ENCODE data around the gene MYH10.

Gene MYH10

DNA sequence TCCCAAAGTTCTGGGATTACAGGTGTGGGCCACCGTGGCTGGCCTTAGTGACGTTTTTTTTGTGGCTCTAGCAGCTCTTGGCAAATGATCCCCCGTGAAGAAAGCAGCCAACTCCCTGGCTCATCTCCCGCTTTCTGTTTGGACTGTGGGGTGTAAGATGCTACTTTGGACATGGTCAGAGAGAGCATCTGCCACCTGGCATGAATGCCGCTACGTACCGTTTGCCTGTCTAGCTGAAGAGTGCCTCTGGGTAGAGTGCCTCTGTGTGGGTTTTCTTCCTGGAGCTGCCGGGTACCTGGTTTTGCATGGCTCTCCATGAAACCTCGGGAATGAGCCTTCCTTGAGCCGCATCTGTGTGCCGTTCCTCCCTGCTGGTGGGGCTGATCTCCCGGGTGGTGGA is 160.6 kb downstream of the MYH10 start:
- DNase-seq = no peak

DNA sequence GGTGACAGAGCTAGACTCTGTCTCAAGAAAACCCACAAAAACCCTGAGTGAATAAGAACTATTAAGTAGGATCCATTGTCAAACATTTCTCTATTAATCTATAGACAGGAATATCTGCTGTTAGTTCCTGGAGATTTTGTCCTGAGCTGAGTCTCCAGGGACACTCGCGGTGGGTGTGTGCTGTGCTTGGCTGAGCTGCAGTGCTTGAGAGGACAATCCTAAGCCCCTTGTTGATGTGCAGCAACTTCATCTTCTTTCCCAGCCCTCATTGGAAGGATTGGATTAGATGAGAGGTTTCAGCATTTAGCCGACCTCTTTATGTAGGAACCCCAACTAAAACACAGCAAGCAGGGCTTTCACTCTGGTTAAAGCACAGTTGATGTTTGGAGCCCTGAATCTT is 161.5 kb downstream of the MYH10 start:
- no peak for DNase-seq

DNA sequence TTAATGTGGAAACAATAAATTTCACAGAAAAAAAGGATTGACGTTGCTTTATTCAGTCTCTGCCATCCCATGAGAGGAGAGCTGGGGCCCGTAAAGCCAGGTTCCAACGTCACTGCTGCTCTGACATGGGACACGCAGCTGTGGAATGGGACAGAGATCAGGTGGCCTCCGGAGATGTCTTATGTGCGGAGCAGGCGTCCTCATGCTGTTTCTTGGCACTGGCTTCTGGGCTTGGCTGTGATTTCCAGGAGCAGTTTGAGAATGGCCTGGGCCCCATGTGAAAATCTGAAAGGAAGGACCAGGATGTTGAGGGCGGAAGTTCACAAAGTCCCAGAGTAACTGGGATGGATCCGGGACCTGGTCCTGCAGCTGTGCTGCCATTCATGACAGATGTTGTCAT is 162.4 kb downstream of the MYH10 start:
- no peak for DNase-seq

DNA sequence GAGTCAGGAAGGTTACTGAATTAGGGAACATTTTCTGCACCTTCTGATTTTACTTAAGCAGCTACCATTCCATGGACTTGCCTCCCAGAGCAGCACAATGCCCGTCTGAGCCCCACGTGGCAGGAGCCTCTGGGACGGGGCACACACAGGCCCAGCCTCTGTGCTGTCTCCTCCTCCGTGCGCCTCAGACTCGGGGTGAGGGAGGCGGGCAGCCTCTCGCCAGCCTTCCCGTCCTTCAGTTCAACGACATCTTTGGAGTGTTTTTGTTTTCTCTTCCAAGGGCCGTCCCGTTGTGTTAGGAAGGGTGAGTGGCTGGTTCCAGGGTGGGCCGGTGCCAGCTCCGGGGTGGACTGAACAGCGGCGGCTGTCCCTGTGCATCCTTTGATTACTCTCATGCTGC is 163.0 kb downstream of the MYH10 start:
- no peak for DNase-seq

DNA sequence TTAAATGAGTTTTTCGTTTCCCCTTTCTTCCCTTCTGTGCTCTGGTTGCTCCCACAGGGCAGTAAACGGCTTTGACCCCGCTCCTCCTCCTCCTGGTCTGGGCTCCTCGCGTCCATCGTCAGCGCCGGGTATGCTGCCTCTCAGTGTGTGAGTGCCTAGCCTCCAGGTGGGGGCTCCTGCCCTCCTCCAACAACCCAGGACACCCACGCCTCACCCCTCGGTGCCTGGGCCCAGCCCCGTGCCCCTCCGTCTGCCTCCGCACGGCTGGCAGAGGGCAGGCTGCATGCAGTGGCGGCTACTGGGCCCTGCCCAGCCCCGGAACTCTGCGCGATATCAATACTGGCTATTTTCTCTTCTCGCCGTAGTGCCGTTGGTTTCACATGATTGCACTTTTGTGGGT is 163.7 kb downstream of the MYH10 start:
- no peak for DNase-seq

DNA sequence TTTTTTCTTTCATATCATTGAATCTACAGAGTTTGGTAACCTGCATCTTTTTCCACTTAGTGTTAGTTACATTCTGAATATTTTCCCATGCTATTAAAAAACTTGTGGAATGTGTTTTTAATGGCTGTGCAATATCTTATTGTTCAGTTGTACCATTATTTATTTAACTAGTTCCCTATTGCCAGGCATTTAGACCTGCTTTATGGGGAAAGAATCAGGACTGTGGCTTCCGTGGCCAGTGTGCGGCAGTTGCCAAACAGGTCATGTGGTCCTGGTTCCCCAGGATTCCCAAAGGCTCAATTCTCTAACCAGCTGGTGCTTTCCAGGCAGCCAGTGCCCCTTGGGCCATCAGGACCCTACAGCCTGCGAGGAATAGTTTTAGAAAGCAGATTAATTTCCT is 164.1 kb downstream of the MYH10 start:
- no peak for DNase-seq

DNA sequence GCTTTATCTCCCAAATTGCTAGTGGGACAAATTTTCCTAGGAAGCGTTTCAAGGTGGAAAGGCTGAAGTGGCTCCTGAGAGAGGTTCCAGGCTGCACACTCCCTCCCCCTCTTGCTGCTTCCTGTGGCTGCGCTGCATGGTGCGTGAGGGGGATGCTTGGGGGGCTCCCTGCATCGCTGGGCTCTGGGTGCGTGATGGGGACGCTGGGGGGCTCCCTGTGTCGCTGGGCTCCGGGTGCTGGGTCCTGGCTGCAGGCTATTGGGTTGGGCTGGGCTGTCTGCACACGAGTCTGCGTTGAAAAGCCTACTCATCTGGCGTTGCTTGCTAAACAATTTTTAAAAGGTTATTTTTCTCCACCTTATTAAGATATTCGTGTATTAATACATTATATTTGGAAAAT is 164.8 kb downstream of the MYH10 start:
- no peak for DNase-seq

DNA sequence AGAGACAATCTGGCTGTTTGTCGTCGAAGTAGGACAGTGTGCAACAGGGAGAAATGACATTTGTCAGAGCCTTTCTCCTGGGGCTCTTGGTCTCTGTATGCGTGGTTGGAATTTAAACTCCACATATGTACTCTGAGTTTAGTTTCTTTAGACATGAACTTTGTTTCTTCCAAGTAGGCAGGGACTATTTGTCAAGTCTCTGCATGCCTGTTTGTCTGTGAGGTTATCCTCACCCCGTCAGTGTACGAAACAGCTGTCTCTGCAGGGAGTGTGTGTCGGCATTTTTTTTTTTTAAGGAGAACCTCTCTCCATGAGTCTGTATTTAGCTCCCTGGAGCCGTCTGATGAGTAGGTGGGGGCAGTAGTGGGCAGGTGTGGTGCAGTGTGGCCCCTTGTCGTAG is 165.2 kb downstream of the MYH10 start:
- DNase-seq = no peak

DNA sequence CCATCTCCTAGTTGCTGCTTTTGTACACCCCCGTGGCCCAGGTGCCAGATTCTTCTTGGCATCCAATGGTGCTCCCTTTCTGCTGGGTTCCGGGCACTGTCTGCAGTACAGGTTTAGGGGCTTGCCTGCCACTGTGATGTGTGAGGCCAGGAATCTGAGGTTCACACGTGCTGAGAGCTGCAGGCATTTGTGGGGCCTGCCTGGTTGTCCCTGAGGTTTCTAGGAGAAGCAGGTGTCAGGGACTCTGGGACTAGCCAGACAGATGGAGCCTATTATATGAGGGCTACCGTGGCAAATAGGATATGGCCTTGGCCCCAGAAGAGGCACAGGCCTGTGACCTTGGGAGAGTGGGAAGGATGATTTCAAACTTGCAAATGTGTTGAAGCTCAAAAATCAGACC is 165.6 kb downstream of the MYH10 start:
- no peak for DNase-seq

DNA sequence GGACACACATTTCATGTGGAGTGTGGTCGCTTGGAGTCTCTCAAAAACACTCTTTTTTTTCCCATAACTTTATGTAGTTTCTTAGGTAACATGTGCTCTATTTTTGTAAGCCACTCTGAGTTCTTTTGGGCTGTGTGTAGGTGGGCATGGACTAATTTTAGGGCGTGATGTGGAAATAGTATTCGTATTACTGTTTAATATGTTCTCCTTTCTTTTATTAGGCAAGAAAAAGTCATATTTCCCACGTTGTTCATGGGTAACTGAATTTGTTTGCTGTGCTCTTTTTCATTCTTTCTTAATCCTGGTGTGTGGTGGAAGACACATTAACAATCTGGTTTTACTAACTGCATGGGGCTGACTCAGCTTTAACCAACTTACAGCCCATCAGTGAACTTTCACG is 167.4 kb downstream of the MYH10 start:
- DNase-seq = no peak

DNA sequence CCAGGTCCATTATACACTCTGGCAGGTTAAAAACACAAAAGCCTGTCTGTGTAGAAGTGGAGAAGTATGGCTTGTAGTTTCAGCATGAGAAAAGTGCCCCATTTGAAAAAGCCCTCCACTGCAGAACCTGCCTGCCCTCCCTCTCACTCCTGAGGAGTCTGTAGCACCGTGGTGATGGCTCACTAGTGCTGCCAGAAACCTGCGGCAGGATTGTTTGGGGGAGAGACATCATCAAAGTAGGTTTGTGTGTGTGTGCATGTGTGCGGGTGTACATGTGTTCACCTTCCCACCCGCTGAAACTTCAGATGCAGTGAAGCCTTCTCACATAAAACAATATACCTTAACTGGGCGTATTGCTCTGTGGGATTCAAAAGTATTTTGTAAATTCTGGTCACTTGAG is 168.0 kb downstream of the MYH10 start:
- no peak for DNase-seq

DNA sequence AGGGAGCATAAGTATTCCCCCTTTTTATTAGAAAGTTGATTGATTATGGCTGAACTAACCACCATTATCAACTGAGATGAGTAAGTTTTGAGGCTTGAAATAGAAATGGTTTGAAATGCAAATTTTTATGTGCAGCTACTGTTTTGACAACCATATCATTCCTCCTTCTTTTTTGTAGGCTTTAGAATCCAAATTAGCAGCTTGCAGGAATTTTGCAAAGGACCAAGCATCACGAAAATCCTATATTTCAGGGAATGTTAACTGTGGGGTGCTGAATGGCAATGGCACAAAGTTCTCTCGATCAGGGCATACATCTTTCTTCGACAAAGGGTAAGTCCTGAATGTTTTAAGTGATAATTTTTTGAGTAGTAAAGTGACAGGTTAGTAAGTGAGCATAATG is 170.7 kb downstream of the MYH10 start:
- no peak for DNase-seq

DNA sequence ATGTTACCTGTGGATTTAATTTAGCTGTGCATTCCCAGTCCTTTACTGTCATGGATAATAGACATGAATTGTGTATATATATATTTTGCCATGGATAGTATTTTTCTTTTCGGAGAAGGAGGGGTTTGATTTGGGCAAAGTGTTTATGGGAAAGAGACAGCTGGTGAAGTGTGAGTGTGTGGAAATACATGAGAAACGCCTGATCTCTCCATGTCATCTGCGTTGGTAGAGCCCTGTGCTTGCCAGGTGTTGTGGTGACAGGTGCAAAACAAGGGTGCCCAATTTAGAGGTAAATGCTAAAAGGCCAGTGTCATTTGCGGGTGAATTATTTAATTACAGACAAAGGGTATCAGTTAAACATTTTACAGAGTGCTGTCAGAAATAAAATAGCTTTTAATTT is 171.4 kb downstream of the MYH10 start:
- DNase-seq = no peak

DNA sequence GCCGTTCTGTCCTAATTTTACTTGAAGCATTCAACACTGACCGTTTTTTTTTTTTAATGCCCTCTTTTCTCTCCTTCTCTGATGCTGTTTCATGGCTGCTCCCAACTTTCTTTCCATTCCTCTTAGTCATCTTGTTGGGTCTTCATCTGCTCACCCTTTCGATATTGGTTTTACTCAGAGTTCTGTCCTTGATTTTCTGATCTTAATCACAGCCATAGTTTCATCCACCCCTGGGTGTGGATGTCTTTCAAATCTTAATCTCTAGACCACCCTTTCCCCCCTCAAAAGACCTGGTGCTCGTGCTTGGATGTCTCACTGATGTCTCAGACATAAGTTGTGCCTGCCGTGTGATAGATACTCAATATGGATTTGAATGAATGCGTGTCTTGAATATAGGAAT is 172.4 kb downstream of the MYH10 start:
- DNase-seq = no peak

DNA sequence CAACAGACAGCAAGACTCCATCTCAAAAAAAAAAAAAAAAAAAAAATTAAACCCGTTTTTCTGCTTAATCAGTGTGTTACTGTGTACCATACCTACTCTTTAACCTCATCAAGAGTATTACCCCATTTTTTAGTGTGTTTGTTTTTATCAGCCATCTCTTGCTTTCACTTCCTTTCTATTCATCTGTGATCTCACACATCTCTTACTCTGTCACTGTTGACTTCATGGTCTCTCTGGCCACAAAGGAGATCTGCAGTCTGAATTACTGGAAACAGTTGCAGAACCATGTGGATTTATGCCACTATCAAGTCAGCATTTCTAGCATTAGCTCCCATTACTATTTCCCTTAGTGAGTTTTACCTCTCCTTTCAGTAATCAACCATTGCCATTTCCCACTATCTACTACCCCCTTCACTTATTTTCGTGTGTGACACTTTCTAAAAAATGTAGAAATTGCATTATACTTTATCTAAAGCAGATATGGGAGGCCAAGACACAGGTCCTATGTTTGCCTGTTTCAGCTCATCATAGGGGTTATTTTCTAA is 174.8 kb downstream of the MYH10 start:
- DNase-seq = no peak

DNA sequence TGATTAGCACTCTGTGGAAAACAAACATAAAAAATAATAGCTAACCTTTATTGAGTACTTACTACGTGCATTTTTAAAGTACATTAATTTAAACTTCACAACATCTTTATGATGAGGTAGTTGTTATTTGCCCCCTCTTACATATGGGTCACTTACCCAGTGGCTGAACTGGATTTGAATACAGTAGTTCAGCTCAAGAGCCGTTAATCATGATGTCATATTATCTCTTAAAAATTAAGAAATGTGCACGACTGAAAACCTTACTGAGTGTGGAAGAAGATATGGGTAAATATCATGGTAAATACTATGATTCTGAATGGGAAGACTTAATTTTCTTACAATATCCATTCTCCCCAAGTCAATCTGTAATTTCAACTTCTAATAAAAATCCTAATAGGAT is 177.2 kb downstream of the MYH10 start:
- DNase-seq = no peak

DNA sequence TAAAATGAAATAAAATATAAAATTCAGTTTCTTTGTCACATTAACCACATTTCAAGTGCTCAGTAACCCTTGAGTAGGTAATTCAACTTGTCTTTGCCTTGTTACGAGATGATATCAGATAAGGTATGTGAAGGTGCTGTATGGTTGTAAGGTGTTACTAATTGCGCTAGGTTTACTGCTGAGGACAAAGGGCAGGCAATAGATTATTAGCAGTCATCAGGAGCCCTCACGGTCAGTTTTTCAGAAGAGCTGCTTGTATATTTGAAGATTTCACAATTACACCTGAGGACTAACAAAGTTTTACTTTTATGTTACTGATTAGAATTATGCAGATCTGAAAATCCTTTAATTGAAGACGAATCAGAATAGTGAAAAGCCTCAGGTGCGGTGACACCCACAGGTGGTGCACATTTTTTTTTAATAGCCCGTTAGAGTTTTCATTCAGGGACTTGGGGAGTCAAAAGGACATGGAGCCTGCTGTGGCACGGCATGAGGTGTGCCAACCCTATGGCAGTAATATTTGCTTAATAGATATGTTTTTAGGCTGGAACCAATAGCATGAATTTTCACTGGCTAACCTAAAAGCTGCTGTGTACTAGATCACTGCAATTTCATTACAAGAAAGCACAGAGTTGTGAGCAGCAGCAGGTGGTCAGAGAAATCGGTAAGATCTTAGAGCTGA is 178.5 kb downstream of the MYH10 start:
- DNase-seq = no peak

DNA sequence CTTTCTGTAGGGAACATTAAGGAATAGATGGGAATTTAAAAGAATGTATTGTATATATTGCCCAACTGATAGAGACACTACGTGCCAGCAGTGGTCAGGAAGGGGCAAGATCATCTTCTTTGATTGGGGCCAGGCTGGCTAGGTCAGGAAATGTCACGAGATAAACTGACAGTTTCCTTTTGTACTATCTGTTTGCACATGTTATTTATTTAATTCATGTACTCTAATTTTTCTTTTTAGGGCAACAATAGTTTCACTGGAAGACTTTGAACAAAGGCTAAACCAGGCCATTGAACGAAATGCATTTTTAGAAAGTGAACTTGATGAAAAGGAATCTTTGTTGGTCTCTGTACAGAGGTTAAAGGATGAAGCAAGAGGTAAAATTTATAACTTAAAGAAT is 182.2 kb downstream of the MYH10 start:
- DNase-seq = no peak

DNA sequence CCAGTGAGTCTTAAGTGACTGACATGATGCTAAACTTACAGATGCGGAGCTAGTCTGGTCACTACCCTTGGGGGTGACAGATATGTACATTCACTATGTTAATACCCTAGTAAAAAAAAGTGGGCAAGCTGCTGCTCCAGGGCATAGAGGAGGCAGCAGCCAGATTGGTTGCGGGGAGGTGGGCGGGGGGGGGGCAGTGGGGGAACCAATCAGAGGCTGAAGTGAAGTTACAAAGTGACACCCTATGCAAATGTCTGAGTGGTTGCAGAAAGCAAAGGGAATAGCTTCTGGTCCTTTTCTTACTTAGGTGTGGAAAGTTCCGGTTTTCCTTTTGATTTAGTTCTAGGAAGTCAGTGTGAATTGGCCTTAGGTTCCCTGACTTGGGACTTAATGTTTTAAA is 182.7 kb downstream of the MYH10 start:
- no peak for DNase-seq

DNA sequence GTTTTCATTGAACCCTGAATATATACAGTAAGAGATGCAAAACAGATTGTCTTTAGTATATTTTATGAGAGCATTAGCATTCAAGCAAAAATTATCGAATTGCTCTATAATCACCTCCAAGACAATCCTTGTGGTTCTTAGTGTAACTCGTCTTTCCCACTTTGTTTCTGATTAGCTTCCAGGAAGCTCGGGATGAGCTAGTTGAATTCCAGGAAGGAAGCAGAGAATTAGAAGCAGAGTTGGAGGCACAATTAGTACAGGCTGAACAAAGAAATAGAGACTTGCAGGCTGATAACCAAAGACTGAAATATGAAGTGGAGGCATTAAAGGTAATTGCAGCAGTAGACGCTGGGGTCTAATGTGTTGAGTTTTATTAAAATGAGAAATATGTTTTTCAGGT is 185.0 kb downstream of the MYH10 start:
- DNase-seq = no peak

DNA sequence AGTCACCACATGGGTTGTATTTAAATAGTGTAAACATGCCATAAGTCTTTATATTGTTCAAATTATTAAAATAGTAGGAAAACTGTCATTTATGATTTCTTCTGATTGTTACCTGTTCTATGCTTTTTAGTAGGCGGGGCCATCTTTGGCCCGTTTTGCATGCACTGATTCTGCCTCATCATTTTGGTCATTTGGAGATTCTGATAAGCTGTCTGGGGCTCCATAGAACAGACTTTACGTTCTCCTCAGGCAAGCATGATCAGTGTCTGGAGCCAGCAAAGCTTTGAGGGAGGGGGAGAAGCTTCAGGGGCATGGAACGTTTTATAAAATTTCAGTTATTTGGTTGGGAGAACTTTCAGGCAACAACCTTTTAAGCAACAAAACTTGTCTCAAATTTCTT is 186.0 kb downstream of the MYH10 start:
- no peak for DNase-seq

DNA sequence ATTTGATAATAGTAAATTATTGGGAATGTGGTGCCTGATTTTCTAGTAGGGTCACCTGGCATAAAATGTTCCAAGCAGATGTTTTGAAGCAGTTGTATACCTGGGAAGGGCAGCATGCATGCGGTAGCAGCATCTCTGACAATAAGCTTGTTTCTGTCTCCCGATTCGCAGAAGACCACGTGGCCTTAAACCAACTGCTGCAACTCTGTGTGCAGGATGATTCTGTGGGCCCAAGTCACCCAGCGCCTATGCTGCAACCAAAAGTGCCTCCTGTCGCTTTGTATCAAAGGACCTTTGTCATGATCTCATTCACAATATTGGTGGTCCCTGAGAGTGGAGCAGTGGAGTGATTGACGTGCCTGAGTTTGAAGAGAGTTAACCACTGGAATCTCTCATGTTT is 186.8 kb downstream of the MYH10 start:
- no peak for DNase-seq

DNA sequence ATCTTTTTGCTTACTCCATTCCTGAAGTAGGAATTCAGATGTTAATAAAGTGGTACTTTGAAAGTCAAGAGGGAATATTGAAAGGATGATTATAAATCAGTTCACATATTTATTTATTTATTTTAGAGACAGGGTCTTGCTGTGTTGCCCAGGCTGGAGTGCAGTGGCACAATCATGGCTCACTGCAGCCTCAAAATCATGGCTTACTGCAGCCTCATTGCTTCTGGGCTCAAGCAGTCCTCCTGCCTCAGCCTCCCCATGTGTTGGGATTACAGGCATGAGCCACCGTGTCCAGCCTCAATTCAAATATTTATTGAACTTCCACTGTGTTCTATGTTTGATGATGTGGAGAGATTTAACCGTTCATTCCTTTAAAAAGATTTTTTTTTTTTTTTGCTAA is 188.2 kb downstream of the MYH10 start:
- no peak for DNase-seq

DNA sequence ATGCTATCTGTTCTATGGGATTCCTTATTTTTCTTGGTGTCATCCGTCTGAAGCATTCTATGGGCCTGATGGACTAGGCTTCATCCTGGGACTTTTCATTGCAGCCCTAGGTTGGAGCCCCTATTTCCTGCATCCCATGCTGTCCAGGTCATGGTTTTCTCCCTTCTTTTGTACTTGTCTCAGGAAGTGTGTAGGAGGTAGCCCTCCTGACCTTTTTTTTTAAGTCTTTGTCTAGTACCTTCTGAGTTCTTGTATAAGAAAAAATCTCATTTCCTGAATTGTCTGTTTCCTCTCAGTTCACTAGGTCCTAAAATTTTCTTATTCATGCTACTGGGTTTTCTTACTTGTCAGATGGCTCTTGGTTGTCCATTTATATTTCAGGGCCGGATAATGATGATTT is 188.8 kb downstream of the MYH10 start:
- no peak for DNase-seq

DNA sequence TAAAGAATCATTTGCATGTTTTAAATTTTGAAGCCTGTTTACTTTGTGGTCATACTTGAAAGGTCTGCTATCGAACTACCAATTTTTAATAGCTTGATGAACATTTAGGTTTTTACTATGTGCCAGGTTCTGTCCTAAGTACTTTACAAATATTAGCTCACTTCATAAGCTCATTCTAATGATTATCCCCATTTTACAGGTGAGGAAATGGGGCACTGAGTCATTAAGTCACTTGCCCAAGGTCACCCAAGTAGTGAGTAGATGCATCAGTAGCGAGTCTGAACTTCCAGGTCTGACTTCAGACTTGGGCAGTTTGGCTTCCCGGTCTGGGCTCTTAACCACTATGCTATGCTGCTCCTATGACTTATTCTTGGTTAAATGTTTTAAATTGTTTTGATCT is 190.8 kb downstream of the MYH10 start:
- DNase-seq = no peak

DNA sequence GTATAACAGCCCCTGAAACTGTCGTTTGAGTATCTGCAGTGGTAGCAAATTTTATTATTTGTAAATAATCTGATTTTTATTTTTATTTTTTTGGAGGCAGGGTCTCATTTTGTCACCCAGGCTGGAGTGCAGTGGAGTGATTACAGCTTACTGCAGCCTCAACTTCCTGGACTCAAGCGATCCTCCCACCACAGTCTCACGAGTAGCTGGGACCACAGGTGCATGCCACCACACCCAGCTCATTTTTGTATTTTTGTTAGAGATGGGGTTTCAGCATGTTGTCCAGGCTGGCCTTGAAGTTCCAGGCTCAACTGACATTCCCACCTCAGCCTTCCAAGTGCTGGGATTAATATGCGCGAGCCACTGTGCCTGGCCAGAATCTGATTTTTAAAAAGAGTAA is 192.1 kb downstream of the MYH10 start:
- DNase-seq = no peak
